GM19240 (cell line): Measurements from ENCODE around the gene RAB3A.
A peak's percentile ranks its signal among the peaks of the same experiment; 100 is the strongest.
"Not testable (repeated sequence)": the region's sequence is repeated elsewhere in the genome, so short reads cannot be mapped to it uniquely, and the experiment has no call there.

Experiments used
- DNase-seq: peaks from one replicate; pipeline ENCODE4 v3.0.0; 2011; ENCODE audit warnings: low spot score; ENCODE audit not compliant: insufficient read length

RAB3A gene

GRCh38 chr19:18171605-18172327 lies 32.1 kb downstream of the RAB3A start:
- no peak for DNase-seq

- DNase-seq = no peak
Observed at GRCh38 chr19:18170714-18171255, 33.1 kb downstream of the RAB3A start.

DNA sequence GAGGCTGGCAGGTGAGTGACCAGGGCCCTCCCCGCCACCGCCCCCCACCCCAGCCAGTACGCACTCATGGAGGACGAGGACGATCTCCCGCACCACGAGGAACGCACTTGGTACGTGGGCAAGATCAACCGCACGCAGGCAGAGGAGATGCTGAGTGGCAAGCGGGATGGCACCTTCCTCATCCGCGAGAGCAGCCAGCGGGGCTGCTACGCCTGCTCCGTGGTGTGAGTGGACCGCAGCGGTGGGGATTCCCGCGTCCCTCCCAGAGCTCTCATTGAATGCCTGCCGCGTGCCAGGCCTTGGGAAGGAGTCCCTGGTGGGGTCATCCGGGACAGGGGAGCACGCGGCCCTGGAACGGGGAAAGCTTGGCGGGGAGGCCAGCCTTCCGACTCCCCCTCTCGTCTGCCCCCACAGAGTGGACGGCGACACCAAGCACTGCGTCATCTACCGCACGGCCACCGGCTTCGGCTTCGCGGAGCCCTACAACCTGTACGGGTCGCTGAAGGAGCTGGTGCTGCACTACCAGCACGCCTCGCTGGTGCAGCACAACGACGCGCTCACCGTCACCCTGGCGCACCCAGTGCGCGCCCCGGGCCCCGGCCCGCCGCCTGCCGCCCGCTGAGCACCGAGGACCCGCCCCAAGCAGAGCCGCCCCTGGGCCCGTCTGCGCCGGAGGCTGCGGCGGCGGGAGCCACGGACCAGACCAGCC lies 35.0 kb downstream of the RAB3A start:
- DNase-seq = peak; percentile 0

DNA sequence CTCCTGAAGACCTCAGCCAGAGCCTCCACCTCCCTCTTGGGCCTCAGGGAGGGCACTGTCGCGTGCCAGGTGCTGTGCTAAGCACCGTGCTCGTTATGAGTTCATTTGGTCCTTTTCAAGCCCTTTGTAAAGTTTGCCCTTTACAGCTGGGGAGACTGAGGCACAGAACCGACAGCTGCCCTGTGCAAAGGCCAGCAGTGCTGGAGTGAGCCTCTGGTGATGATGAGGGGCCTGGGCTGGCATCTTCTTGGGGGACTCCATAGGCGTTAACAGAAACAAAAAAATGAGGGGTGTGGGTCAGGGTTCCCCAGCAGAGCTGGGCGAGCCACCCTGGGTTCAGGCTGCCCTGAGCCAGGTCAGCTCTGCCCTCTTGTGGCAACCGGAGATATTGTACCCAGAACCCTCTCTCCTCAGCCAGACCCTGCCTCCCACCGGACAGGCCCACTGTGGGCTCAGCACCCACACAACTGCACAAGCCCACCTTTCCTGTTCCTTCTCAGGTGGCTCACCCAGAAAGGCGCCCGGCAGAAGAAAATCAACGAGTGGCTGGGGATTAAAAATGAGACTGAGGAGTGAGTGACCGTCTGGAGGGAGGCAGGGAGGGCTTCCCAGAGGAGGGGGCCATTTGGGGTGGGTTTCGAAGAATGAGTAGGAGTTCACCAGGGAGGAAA lies 35.7 kb downstream of the RAB3A start:
- peak; percentile 94 for DNase-seq

GRCh38 chr19:18167011-18167410 lies 36.8 kb downstream of the RAB3A start:
- peak; percentile 0 for DNase-seq

DNA sequence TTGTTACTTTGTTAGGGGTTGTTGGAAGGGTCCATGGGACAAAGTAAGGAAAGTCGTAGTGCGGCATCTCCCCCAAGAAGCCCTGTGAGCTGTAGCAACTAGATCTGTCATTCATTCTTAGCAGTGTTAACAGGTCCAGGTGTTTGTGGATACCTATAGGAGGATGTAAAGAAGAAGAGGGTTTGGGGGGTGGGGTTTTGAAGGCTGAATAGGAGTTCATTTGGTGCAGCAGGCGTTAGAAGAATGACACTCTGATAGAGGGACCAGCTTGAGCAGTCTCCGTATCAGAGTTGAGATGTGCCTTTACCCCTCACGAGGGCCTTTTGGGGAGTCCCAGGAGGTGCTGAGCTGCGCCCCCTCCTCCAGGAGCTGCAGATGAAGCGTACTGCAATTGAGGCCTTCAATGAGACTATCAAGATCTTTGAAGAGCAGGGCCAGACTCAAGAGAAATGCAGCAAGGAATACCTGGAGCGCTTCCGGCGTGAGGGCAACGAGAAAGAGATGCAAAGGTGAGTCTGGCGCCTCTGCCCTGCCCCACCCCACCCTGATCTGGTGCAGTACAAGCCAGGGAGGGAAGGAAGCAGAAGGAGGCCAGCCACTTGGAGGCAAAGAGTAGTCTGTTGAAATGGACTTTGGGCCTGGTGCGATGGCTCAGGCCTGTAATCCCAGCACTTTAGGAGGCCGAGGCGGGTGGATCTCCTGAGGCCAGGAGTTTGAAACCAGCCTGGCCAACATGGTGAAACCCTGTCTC lies 37.9 kb downstream of the RAB3A start:
- no peak for DNase-seq

GRCh38 chr19:18164072-18164471 lies 39.8 kb downstream of the RAB3A start:
- DNase-seq = no peak

DNA sequence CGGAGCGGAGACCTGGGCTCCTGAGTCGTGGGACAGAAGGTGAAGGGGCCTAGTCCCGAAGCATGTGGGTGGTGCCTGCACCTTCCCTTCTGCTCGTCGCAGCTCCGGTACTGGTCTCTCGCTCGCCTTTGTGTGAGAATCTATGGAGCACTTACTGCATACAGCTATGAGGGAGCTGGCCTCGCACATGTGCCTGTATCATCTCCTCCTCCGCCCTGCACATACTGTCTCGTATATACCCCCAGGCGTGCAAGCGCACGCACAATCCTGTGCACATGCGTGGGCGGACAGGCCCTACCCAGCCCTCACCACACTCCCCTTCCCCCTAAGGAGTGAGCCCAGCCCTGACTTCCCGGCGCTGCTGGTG lies 42.2 kb downstream of the RAB3A start:
- no peak for DNase-seq

DNA sequence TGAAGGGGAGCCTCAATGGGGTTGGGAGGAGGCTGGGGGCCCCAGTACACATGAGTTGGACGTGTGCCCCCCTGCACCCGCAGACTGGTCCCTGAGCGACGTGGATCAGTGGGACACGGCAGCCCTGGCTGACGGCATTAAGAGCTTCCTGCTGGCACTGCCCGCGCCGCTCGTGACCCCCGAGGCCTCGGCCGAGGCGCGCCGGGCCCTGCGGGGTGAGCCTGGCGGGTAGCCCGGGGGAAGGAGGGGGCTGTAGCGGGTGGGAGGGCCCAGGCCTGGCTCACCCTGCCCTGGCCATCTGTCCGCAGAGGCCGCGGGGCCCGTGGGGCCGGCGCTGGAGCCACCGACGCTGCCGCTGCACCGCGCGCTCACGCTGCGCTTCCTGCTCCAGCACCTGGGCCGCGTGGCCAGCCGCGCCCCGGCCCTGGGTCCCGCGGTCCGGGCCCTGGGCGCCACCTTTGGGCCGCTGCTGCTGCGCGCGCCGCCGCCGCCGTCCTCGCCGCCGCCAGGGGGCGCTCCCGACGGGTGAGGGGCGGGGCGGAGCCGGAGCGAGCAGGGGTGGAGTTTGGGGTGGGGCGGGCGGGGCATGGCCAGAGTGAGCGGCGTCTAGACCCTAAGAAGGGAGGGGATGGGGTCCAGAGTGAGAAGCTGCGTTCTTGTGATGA lies 42.7 kb downstream of the RAB3A start:
- peak; percentile 93 for DNase-seq

DNA sequence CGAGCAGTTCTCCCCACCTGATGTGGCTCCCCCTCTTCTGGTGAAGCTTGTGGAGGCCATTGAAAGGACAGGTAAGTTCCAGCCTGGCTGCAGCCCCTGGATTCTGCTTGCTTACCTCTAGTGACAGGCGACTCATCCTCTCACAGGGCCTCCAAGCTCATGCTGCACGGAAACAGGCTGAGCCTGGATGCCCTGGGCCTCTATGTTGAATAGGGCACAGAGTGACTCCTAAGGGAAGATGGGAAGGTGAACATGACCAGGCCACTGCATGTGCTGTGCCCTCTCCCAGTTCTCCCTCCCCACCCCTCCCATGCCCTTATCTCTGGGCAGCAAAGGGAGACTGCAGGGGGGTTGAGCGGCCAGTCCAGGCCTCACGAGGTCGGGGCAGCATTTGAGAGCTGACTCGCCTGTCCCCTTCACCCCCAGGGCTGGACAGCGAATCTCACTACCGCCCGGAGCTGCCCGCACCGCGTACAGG lies 43.3 kb downstream of the RAB3A start:
- no peak for DNase-seq

DNA sequence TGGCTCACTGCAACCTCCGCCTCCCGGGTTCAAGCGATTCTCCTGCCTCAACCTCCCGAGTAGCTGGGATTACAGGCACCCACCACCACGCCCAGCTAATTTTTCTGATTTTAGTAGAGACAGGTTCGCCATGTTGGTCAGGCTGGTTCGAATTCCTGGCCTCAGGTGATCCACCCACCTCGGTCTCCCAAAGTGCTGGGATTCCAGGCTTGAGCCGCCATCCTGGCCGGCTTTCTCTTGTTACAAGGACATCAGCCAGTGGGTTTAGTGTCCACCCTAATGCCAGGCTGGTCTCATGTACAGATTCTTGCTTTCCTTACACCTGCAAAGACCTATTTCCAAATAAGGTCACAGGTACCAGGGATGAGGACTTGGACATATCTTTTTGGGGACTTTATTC lies 44.0 kb downstream of the RAB3A start:
- DNase-seq = no peak

DNA sequence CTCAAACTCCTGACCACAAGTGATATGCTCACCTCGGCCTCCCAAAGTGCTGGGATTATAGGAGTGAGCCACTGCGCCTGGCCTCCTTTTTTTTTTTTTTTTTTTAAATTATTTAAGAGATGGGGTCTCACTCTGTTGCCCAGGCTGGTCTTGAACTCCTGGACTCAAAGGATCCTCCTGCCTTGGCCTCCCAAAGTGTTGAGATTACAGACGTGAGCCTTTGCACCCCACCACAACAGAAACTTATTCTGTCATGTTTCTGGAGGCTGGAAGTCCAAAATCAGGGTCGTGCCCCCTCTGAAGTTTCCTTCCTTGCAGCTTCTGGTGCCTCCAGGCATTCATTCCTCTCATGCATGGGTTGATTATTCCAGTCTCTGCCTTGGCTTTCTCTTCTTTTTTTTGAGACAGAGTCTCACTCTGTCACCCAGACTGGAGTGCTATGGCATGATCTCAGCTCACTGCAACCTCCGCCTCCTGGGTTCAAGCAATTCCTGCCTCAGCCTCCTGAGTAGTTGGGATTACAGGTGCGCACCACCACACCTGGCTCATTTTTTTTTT lies 44.7 kb downstream of the RAB3A start:
- not testable (repeated sequence) for DNase-seq

GRCh38 chr19:18158467-18158866 lies 45.4 kb downstream of the RAB3A start:
- DNase-seq = no peak

GRCh38 chr19:18157465-18158063 lies 46.3 kb downstream of the RAB3A start:
- DNase-seq = no peak

DNA sequence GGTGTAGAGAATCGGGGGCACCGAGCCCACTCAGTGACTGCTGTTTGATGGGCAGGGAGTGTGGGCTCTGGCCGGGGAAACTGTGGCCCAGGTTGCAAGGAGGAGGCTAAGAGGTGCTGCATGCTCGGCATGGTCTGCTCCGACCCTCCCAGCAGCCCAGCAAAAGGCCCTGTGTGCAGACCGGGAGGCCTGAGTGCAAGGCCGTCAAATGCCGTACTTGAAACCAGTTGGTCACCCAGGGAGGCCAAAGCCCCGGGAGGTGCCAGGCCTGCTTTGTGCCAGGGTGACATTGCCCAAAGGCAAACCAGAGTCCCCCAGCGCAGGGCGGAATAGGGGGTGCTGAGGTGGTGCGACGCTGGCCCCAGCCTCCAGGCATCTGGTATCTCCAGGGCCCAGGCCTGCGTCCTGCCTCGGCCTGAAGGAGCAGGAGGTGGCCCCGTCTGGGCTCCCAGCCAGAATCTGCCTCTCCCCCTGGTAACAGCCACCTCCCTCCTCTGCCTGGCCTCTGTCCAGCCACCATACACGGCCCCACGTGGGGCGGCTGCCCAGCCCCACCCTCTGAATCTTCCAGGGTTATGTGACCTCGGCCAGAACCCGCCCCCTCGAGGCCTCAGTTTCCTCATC lies 46.9 kb downstream of the RAB3A start:
- DNase-seq = no peak

DNA sequence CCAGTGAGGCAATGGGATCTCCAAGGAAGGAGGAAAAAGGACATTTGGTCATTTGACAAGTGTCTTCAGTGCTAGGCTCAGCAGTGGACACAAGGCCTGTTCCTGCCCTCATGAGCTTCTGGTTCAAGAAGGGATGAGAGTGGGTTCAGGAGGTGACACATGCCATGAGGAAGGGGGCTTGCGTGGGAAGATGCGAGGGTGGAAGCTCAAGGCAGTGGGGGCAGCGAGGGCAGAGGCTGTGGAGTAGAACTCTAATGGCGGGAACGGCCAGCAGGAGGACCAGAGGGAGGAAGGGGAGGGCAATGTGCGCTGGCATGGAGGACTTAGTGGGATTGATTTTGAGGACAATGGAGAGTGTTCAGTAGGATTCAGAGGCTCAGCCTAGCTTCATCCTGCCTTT lies 47.6 kb downstream of the RAB3A start:
- DNase-seq = no peak

GRCh38 chr19:18155095-18156087 lies 48.5 kb downstream of the RAB3A start:
- DNase-seq = no peak

GRCh38 chr19:18153556-18154134 lies 50.2 kb downstream of the RAB3A start:
- no peak for DNase-seq
